HG02588 (cell line): ENCODE results near the gene VOPP1.
A peak's percentile ranks its signal among the peaks of the same experiment; 100 is the strongest.

Experiments used
- ATAC-seq: cut with Tn5 transposase; IDR thresholded peaks from one replicate; pipeline ENCODE4 v1.9.1; 2021; ENCODE audit warnings: mild to moderate bottlenecking, moderate library complexity; ENCODE audit not compliant: unreplicated experiment

VOPP1 gene

GRCh38 chr7:55556031-55556430 lies 16.3 kb downstream of the VOPP1 start:
- ATAC-seq = no peak

GRCh38 chr7:55555160-55555559 lies 17.1 kb downstream of the VOPP1 start:
- no peak for ATAC-seq

GRCh38 chr7:55554038-55554437 lies 18.3 kb downstream of the VOPP1 start:
- no peak for ATAC-seq

GRCh38 chr7:55553024-55553345 lies 19.3 kb downstream of the VOPP1 start:
- no peak for ATAC-seq

GRCh38 chr7:55552320-55553023 lies 19.8 kb downstream of the VOPP1 start:
- no peak for ATAC-seq

- no peak for ATAC-seq
Observed at GRCh38 chr7:55550841-55551537, 21.3 kb downstream of the VOPP1 start.

- no peak for ATAC-seq
Observed at GRCh38 chr7:55550010-55550663, 22.2 kb downstream of the VOPP1 start.

GRCh38 chr7:55549457-55549856 lies 22.8 kb downstream of the VOPP1 start:
- ATAC-seq = no peak

GRCh38 chr7:55548295-55548731 lies 24.0 kb downstream of the VOPP1 start:
- ATAC-seq = peak; percentile 55

GRCh38 chr7:55546814-55547213 lies 25.5 kb downstream of the VOPP1 start:
- peak; percentile 27 for ATAC-seq

- ATAC-seq = no peak
Observed at GRCh38 chr7:55545496-55545895, 26.8 kb downstream of the VOPP1 start.

- no peak for ATAC-seq
Observed at GRCh38 chr7:55540226-55540858, 32.0 kb downstream of the VOPP1 start.

GRCh38 chr7:55539380-55539779 lies 32.9 kb downstream of the VOPP1 start:
- no peak for ATAC-seq

GRCh38 chr7:55538538-55538937 lies 33.8 kb downstream of the VOPP1 start:
- no peak for ATAC-seq

- ATAC-seq = no peak
Observed at GRCh38 chr7:55537458-55537990, 34.8 kb downstream of the VOPP1 start.

- no peak for ATAC-seq
Observed at GRCh38 chr7:55536619-55537457, 35.5 kb downstream of the VOPP1 start.

- ATAC-seq = no peak
Observed at GRCh38 chr7:55535617-55536016, 36.7 kb downstream of the VOPP1 start.

GRCh38 chr7:55534916-55535590 lies 37.2 kb downstream of the VOPP1 start:
- no peak for ATAC-seq

- peak; percentile 59 for ATAC-seq
Observed at GRCh38 chr7:55534262-55534915, 37.9 kb downstream of the VOPP1 start.
